GM12878 (cell line): ENCODE data around the gene BICD1. TPM values are rescaled to one million over a fixed set of nuclear protein-coding genes. Genes with fewer than 3 reads are reported as not detected.

Experiments used
- ATAC-seq: fragments of 200-7000 bp; cut with Tn5 transposase; 3 replicates; pipeline ENCODE4 v1.9.1; 2020; ENCODE audit warnings: mild to moderate bottlenecking, moderate library complexity
- BruUV-seq: library from RNA; stranded (reverse); fragments of 400-500 nt; replicated peaks from 2 replicates; lab custom pipeline; 2021; lab: Mats Ljungman, UMichigan
- CTCF ChIA-PET: fragments of 300-600 bp; sonication (Branson Sonifier 250); formaldehyde crosslinking; extraction: SDS; loops from one replicate; lab custom pipeline; 2021; ENCODE audit warnings: inconsistent platforms; lab: Yijun Ruan, JAX
- POLR2A ChIA-PET: fragments of 350-600 bp; formaldehyde crosslinking; extraction: SDS; loops from one replicate; lab custom pipeline; 2021; ENCODE audit warnings: inconsistent platforms; lab: Charles Lee
- RAD21 ChIA-PET: fragments of 300-600 bp; sonication (Branson Sonifier 250); formaldehyde crosslinking; loops from one replicate; lab custom pipeline; 2023; ENCODE audit warnings: antibody characterized with exemption; ENCODE audit not compliant: unreplicated experiment; lab: Charles Lee
- SMC1A ChIA-PET: fragments of 300-600 bp; sonication (Branson Sonifier 250); formaldehyde crosslinking; loops from one replicate; lab custom pipeline; 2023; ENCODE audit not compliant: unreplicated experiment, uncharacterized antibody; lab: Charles Lee
- DNase-seq: peaks from one replicate; pipeline ENCODE4 v3.0.0-alpha.2; 2011; ENCODE audit warnings: low read depth, low spot score
- FAIRE-seq: peaks from 3 replicates; lab custom pipeline; 2011; peaks lifted over from hg19 to GRCh38; lab: Jason Lieb, UNC
- H2AFZ ChIP-seq: 2 replicates; pipeline ENCODE4 v1.6.0; 2011; ENCODE audit warnings: low read depth, low read length, control low read depth; ENCODE audit not compliant: control insufficient read depth
- H3K27ac ChIP-seq: 2 replicates; pipeline ENCODE4 v1.5.1; 2011; ENCODE audit warnings: control low read depth; ENCODE audit not compliant: control insufficient read depth, insufficient read depth
- H3K27me3 ChIP-seq, 2 experiments: replicated peaks in 1 of 2; 2 replicates each; pipeline versions ENCODE4 v1.6.0 to v1.6.1; 2011; ENCODE audit warnings: low read length in 1 of 2; ENCODE audit not compliant: control insufficient read depth in 2 of 2, insufficient read depth in 2 of 2
- H3K36me3 ChIP-seq, 2 experiments: 2 replicates each; pipeline ENCODE4 v1.5.1; 2011; ENCODE audit warnings: low read length in 1 of 2; ENCODE audit not compliant: control insufficient read depth in 2 of 2, insufficient read depth in 2 of 2
- H3K4me1 ChIP-seq: 2 replicates; pipeline ENCODE4 v1.6.1; 2011; ENCODE audit warnings: mild to moderate bottlenecking, low read length, moderate library complexity, mixed read lengths; ENCODE audit not compliant: control insufficient read depth, insufficient read depth
- H3K4me2 ChIP-seq: 2 replicates; pipeline ENCODE4 v1.6.0; 2011; ENCODE audit warnings: control low read depth; ENCODE audit not compliant: control insufficient read depth, insufficient read depth
- H3K4me3 ChIP-seq: fragments of 200-600 bp; sonication (generic); 2 replicates; pipeline ENCODE4 v1.5.1; 2016
- H3K79me2 ChIP-seq: 2 replicates; pipeline ENCODE4 v1.6.0; 2011; ENCODE audit warnings: low read length; ENCODE audit not compliant: control insufficient read depth, insufficient read depth
- H3K9ac ChIP-seq: 2 replicates; pipeline ENCODE4 v1.8.0; 2011; ENCODE audit warnings: low read length, control low read depth, mixed read lengths; ENCODE audit not compliant: control insufficient read depth, insufficient read depth
- H3K9me3 ChIP-seq: replicated peaks from 3 replicates; pipeline ENCODE4 v1.5.1; 2011; ENCODE audit warnings: mild to moderate bottlenecking, low read length; ENCODE audit not compliant: control insufficient read depth, insufficient read depth
- H4K20me1 ChIP-seq: 2 replicates; pipeline ENCODE4 v1.6.0; 2011; ENCODE audit not compliant: control insufficient read depth, insufficient read depth
- CBX3 ChIP-seq: fragments of 200-600 bp; sonication (generic); IDR thresholded peaks from 2 replicates; pipeline ENCODE4 v1.6.1; 2016; ENCODE audit warnings: low read depth, borderline replicate concordance
- EP300 ChIP-seq, 2 experiments: fragments of 150-350 bp in 1 of 2; IDR thresholded peaks; 2 replicates each; pipeline ENCODE4 v1.6.1; 2011 to 2012; ENCODE audit warnings: low read depth in 2 of 2, low read length in 2 of 2, borderline replicate concordance in 1 of 2, improper control_type of control experiment in 1 of 2, inconsistent platforms in 1 of 2; ENCODE audit not compliant: control insufficient read depth in 1 of 2
- FOS ChIP-seq: IDR thresholded peaks from 3 replicates; pipeline ENCODE4 v1.6.1; 2011; ENCODE audit warnings: borderline replicate concordance; ENCODE audit not compliant: insufficient read length; ENCODE audit errors: extremely low read depth
- HDAC2 ChIP-seq: fragments of 200-600 bp; sonication (generic); IDR thresholded peaks from 2 replicates; pipeline ENCODE4 v1.6.1; 2017
- NR2C2 ChIP-seq: IDR thresholded peaks from 2 replicates; pipeline ENCODE4 v1.6.1; 2011; ENCODE audit warnings: borderline replicate concordance, low read depth; ENCODE audit not compliant: control insufficient read depth, insufficient read length
- SMAD1 ChIP-seq: fragments of 450-650 bp; IDR thresholded peaks from 2 replicates; pipeline ENCODE4 v1.6.1; 2018; ENCODE audit warnings: mild to moderate bottlenecking, low read depth; ENCODE audit not compliant: partially characterized antibody
- STAT3 ChIP-seq: IDR thresholded peaks from 2 replicates; pipeline ENCODE4 v1.6.1; 2011; ENCODE audit warnings: low read depth, low read length, improper control_type of control experiment
- SUPT20H ChIP-seq: IDR thresholded peaks from 2 replicates; pipeline ENCODE4 v1.6.1; 2011; ENCODE audit warnings: low read depth, mild to moderate bottlenecking, low read length, moderate library complexity, borderline replicate concordance; ENCODE audit not compliant: control insufficient read depth
- TBL1XR1 ChIP-seq: IDR thresholded peaks from 2 replicates; pipeline ENCODE4 v1.6.1; 2012; ENCODE audit warnings: low read depth, low read length, improper control_type of control experiment
- TCF3 ChIP-seq: IDR thresholded peaks from 2 replicates; pipeline ENCODE4 v1.6.1; 2012; ENCODE audit warnings: low read depth, mild to moderate bottlenecking, low read length, borderline replicate concordance; ENCODE audit not compliant: insufficient read depth
- ZBTB4 ChIP-seq: fragments of 450-650 bp; formaldehyde crosslinking; IDR thresholded peaks from 2 replicates; pipeline ENCODE4 v1.4.0; 2022; ENCODE audit warnings: mild to moderate bottlenecking, moderate library complexity
- ZBTB40 ChIP-seq: fragments of 450-650 bp; IDR thresholded peaks from 2 replicates; pipeline ENCODE4 v1.6.1; 2016; ENCODE audit warnings: mild to moderate bottlenecking, moderate library complexity, borderline replicate concordance
- ZSCAN29 ChIP-seq: fragments of 450-650 bp; IDR thresholded peaks from 2 replicates; pipeline ENCODE4 v1.6.1; 2017; ENCODE audit warnings: mild to moderate bottlenecking, moderate library complexity
- whole genome bisulfite sequencing: methylation state at CpG from one replicate; pipeline ENCODE4 v1.1.6; 2016; ENCODE audit warnings: low lambda C conversion rate; ENCODE audit not compliant: insufficient replicate concordance, insufficient coverage; ENCODE audit errors: missing lambda C conversion rate; 5-methylcytosine and 5-hydroxymethylcytosine counted together
- in situ Hi-C: fragments of 300-500 bp; cut with MboI; formaldehyde crosslinking; loops from 9 replicates; pipeline ENCODE4 v1.14.3; 2018; ENCODE audit warnings: mixed read lengths
- intact Hi-C: fragments of 100-400 bp; cut with micrococcal nuclease; formaldehyde crosslinking; loops from one replicate; pipeline ENCODE4 v1.14.2; 2022; ENCODE audit not compliant: unreplicated experiment
- polyA plus RNA-seq, 11 experiments: library from polyadenylated mRNA; depleted of rRNA in 4 of 11; unstranded in 6 of 11; stranded (reverse) in 5 of 11; fragments of >200 nt; fragmentation: Nextera tagmentation in 4 of 11; fragmentation: Illumina TruSeq in 1 of 11; extraction: Ambion mirVana in 4 of 11; extraction: Trizol in 1 of 11; gene quantifications; 1 replicate in 1 of 11; 2 replicates in 10 of 11; pipeline versions ENCODE4 v1.2.1 to v1.2.3, GENCODE V29; 2011 to 2016; ENCODE audit warnings: inconsistent platforms in 2 of 11, missing spikeins in 2 of 11, low read depth in 1 of 11
- total RNA-seq, 4 experiments: library from RNA; depleted of rRNA in 3 of 4; stranded (reverse); fragments of >200 nt in 3 of 4; fragmentation: Illumina TruSeq in 1 of 4; extraction: Trizol in 1 of 4; gene quantifications; 2 replicates each; pipeline versions ENCODE4 v1.2.1 to v1.2.3, GENCODE V29; 2013 to 2021
- TF ChIP-seq, protein P1 (sequence below): fragments of 450-650 bp; IDR thresholded peaks from 2 replicates; pipeline ENCODE4 v1.6.1; 2017; ENCODE audit warnings: mild to moderate bottlenecking, low read depth, inconsistent platforms; ENCODE audit not compliant: poor library complexity, severe bottlenecking

Gene BICD1
- total and polyA plus RNA-seq, 10 of the 15 experiments (the other 5 are each of a cell fraction or from before 2014, with no cell fraction given): 4.7 to 32.5 (median 14.4) TPM

DNA sequence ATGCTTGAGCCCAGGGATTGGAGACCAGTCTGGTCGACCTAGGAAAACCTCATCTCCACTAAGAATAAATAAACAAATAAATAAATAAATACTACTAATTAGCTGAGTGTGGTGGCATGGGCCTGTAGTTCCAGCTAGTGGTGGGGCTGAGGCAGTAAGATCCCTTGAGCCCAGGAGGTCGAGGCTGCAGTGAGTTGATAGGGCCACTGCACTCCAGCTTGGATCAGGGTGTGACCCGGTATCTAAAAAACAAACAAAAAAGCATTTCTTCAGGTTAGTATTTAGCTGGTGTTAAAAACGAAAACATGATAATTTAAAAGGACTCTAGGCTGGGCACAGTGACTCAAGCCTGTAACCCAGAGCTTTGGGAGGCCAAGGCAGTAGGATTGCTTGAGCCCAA is 291.5 kb downstream of the BICD1 start:
- DNase-seq (no peak), FAIRE-seq (no peak), ATAC-seq (no peak)
- Histone ChIP-seq H3K4me2 (no peak overlapping the region), H4K20me1 (no peaks in the 10 kb centered on the region), H3K36me3 (no peaks in the 10 kb centered on the region), H3K9me3 (no peaks in the 10 kb centered on the region), H2AFZ (no peak overlapping the region), H3K4me1 (no peaks in the 10 kb centered on the region), H3K9ac (no peak overlapping the region), H3K27me3 (peaks cover 2 to 7% of the 10 kb centered on the region in 2 experiments; a peak in 3 of 4 replicates), H3K27ac (no peak overlapping the region), H3K4me3 (no peak overlapping the region), H3K79me2 (no peaks in the 10 kb centered on the region)
- intact Hi-C loops (no loop called here), in situ Hi-C loops (no loop called here)
- ChIA-PET RAD21 (interaction anchor here (1.7 kb wide), 1 partner anchor 270 kb away, joined by 3 read pairs; no protein-coding TSS in a partner anchor), POLR2A (interaction anchor here (0.6 kb wide), 1 partner anchor 25 kb away, joined by 3 read pairs; no protein-coding TSS in a partner anchor), SMC1A (interaction anchor here (0.7 to 1.1 kb wide), 5 partner anchors 9 to 274 kb away, joined by 3 to 4 read pairs (median 3); no protein-coding TSS in a partner anchor), CTCF (interaction anchor here (1.0 kb wide), 1 partner anchor 57 kb away, joined by 3 read pairs; no protein-coding TSS in a partner anchor)
- no TSS peak for BruUV-seq
- 55% methylated on average over 4 of the region's 4 CpGs for WGBS
- no peak for TF ChIP-seq ZBTB4 (CRISPR knock-in tag)
- TF ChIP-seq FOS: no peak
- TF ChIP-seq TCF3: no peak
- no peak for TF ChIP-seq NR2C2
- TF ChIP-seq SUPT20H: no peak
- no peak for TF ChIP-seq EP300 (IDR thresholded peaks at IDR 0.05; ENCODE audit: borderline replicate concordance in 1 of 2, control insufficient read depth in 1 of 2, low read depth in 2 of 2, low read length in 2 of 2)
- TF ChIP-seq, protein P1, sequence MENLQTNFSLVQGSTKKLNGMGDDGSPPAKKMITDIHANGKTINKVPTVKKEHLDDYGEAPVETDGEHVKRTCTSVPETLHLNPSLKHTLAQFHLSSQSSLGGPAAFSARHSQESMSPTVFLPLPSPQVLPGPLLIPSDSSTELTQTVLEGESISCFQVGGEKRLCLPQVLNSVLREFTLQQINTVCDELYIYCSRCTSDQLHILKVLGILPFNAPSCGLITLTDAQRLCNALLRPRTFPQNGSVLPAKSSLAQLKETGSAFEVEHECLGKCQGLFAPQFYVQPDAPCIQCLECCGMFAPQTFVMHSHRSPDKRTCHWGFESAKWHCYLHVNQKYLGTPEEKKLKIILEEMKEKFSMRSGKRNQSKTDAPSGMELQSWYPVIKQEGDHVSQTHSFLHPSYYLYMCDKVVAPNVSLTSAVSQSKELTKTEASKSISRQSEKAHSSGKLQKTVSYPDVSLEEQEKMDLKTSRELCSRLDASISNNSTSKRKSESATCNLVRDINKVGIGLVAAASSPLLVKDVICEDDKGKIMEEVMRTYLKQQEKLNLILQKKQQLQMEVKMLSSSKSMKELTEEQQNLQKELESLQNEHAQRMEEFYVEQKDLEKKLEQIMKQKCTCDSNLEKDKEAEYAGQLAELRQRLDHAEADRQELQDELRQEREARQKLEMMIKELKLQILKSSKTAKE: no peak
- no peak for TF ChIP-seq CBX3
- TF ChIP-seq HDAC2: no peak
- TF ChIP-seq ZSCAN29: no peak
- TF ChIP-seq TBL1XR1: no peak
- no peak for TF ChIP-seq SMAD1
- TF ChIP-seq STAT3: no peak
- no peak for TF ChIP-seq ZBTB40
